Left renal cortex interstitium (tissue), 4 donors: ENCODE results near the gene PNKD. TPM values are rescaled to one million over a fixed set of nuclear protein-coding genes. Genes with fewer than 3 reads are reported as not detected.

Experiments
- DNase-seq, 4 donors: peaks; one replicate each; pipeline ENCODE4 v3.0.0-alpha.2; 2013; ENCODE audit warnings: low read depth in 4 of 4, low spot score in 2 of 4, missing footprints in 1 of 4
- polyA plus RNA-seq, 4 donors: library from polyadenylated mRNA; unstranded; fragments of 120-200 nt; gene quantifications; one replicate each; pipeline ENCODE4 v1.2.1, GENCODE V29; 2013; ENCODE audit not compliant: insufficient read length in 4 of 4

Gene PNKD
- polyA plus RNA-seq, 4 donors, result 102 to 133 (median 119) TPM

DNA sequence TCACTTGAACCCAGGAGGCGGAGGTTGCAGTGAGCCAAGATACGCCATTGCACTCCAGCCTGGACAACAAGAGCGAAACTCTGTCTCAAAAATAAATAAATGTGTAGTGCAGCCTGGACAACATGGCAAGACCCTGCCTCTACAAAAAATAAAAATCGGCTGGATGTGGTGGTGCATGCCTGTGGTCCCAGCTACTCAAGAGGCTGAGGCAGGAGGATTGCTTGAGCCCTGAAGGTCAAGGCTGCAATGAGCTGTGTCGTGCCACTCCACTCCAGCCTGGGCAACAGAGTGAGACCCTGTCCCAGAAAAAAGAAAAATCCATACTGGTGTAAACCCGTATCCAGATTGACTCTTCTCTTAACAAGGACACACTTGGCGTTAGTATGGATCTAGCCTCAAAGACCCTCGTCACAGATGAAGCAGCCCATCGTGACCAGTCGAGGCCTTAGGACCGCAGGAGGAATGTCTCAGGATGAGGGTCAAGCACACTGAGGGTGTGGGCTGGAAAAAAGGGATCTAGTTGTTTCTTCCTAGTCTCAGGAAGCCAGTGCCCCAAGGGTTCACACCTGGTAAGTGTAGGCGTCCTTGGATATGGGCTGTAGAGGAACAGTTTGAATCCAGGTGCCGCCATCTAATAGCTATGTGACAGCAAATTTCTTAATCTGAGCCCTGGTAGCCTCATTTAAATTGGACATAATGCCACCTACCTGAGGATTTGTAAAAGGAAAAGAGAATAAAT, 13.5 kb upstream of the PNKD start:
- no peak for DNase-seq

DNA sequence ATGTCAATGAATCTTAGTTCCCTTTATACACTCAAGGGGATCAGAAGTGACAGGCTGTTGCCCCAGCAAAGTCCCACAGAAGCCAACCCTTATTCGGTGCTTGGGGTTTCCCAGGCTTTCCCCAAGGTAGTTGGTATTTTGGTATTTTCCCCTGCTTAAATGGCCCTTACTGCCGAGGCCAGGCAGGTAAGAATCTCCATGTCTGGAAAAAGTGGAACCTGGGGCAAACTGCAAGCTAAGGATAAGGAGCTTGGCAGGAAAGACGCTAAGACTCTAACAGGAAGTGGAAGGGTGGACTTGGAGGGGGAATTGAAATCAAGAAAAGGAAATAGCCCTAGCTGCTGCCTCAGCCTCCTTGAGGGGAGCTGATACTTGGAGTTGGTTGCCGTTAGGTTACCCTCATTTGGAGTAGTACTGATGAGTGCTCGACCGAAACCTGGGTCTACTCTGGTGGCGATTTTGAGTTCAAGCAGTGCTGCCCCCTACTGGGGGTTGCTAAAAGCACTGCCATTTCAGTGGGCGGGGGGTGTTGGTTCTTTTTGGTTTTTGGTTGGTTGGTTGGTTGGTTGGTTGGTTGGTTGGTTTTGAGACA, 12.8 kb upstream of the PNKD start:
- DNase-seq, result no peak

DNA sequence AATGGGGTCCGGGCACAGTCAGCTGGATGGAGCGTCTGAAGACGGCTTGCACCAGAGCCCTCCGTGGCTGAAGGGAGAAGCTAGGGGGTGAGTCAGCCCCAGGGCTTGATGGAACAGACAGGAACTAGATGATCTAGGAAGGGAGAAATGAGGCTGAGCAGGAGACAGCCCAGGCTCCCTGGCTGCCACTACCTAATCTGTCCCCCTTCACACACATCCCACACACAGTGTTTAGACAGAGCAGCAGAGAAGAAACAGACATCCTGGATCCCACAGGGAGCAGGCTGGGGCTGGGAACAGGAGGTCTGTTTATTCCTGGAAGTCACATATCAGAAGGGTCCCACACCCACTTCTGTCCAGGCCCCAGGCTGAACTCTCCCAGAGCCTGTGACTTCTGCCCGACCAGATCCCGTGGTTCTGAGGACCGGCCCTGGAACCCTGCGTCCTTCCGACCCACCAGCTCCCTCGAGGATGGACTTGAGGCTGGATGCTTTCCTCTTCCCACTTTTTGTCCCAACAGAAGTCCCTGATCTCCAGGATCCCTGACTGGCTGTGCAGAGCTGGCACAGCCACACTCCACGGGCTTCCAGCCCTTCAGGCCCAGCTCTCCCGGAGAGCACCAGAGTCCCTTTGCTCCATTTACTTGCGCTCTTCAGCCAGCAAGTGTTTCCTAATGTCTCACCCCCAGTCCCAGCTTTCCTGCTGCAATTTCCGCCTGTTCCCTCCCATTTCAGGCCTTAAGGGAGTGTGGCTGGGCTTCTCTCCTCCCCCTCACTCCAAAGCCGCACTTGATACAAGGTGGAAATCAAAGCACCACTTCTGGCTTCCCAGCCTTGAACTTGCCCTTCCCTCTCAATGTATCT, 11.0 kb upstream of the PNKD start:
- DNase-seq, result no peak

DNA sequence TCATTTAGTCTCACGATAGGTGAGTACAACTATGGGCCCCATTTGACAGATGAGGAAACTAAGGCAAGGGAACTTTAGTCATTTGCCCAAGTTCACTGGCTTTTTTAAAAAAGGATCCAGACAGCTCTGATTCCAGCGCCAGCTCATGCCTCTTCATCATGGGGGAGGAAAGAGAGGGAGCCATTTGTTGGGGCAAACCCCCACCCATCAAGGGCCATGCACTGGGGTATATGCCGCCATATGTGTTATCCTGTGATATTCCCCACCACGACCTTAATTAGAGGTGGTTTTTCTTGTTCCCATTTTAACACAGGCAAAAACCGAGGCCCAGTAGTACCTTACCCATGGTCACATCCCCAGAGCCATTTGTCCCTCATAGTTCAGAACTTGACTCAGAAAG, 10.2 kb upstream of the PNKD start:
- no peak for DNase-seq

DNA sequence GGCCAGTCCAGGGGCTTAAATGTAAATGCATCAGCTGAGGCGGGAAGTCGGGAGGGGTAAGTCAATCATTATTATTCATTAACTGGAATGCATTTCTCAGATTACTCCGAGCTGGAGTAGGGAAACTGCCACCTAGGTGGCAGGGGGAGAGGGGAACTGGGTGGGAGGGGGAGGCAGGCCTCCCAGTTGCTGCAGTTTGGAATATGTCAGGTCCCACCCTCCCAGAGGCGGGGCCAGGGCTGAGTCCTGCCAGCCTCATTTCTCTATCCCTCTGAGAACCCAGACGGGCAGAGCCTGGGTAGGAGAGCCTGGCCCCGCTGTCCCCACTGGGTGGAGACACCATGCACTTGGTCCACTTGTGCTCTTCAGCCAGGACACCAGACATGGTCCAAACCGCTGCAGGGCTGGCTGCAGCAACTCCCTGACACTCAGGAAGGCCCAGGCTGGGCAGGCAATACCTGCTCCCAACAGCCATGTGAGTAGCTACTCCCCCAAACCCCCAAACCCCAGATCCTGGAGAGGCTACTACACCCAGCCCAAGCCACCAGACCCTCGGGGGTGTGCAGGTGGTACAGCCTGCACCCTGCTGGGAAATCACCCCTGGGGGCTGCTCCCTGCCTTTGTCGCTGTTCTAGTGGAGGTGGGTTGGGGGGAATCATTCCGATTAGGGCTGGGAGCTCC, 9.4 kb upstream of the PNKD start, which contains the start of gene GPBAR1:
Gene GPBAR1, plus strand, starts transcription at position 274 of the 681 bp plus-strand sequence. CDS start 1,710 bp downstream, outside the sequence.
- DNase-seq, result peak in 1 of 4 donors; percentile 67

DNA sequence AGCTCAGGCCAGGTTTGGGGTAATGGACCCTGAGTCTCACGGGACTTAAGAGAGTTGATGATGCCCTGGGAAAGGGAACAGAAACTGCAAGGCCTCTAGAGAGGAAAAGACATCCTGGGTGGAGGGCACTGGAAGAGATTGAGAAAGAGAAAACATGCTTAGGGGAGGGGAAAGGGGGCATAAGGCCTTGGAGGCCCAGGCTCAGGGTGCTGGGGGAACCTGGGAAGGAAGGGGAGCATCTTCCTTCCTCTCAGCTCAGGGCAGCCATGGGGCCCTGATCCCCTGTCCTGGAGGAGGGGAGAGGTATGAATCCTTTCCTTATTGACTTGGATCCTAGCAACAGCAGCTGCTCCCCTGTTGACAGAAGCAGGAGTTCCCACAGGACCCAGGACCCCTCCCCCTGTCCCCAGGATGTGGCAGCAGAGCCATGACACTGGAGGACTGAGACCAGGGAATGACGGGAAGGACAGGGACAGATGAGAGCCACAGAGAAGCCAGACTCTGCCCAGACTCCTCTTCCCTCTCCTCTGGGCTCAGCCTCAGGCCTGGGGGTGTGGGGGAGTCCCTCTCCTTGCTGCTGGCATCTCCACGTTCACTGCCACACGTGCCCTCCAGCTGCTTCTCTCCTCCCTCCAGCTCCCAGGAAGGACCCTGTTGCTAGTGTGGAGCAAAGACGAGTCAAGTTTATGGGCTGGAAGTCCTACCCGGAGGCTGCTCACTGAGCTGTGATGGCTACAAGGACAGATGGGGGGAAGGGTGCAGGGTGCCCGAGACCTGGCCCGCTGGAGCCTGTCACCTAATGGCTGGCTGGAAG, 8.7 kb upstream of the PNKD start:
- no peak for DNase-seq

DNA sequence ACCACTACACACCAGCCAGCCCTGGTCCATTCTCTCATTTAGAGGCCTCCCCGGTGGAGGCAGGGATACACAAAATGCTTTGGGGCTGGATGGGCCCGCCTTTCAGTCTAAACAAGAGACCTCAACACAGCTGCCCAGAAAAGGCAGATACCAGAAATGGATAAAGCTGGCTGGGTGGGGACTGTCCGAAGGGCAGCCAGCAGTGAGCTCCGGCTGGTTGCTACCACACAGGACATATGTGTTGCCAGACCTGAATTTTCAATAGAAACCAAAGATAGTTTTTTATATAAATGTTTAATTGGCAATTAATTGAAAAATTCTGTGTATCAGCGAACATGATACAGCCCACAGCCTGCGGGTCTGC, 8.1 kb upstream of the PNKD start:
- no peak for DNase-seq

DNA sequence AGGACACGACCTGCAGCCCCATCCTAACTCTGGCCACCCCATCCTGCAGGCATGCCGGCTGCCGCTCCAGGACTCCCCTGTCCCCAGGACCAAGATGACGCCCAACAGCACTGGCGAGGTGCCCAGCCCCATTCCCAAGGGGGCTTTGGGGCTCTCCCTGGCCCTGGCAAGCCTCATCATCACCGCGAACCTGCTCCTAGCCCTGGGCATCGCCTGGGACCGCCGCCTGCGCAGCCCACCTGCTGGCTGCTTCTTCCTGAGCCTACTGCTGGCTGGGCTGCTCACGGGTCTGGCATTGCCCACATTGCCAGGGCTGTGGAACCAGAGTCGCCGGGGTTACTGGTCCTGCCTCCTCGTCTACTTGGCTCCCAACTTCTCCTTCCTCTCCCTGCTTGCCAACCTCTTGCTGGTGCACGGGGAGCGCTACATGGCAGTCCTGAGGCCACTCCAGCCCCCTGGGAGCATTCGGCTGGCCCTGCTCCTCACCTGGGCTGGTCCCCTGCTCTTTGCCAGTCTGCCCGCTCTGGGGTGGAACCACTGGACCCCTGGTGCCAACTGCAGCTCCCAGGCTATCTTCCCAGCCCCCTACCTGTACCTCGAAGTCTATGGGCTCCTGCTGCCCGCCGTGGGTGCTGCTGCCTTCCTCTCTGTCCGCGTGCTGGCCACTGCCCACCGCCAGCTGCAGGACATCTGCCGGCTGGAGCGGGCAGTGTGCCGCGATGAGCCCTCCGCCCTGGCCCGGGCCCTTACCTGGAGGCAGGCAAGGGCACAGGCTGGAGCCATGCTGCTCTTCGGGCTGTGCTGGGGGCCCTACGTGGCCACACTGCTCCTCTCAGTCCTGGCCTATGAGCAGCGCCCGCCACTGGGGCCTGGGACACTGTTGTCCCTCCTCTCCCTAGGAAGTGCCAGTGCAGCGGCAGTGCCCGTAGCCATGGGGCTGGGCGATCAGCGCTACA, 7.4 kb upstream of the PNKD start:
- DNase-seq, result no peak

DNA sequence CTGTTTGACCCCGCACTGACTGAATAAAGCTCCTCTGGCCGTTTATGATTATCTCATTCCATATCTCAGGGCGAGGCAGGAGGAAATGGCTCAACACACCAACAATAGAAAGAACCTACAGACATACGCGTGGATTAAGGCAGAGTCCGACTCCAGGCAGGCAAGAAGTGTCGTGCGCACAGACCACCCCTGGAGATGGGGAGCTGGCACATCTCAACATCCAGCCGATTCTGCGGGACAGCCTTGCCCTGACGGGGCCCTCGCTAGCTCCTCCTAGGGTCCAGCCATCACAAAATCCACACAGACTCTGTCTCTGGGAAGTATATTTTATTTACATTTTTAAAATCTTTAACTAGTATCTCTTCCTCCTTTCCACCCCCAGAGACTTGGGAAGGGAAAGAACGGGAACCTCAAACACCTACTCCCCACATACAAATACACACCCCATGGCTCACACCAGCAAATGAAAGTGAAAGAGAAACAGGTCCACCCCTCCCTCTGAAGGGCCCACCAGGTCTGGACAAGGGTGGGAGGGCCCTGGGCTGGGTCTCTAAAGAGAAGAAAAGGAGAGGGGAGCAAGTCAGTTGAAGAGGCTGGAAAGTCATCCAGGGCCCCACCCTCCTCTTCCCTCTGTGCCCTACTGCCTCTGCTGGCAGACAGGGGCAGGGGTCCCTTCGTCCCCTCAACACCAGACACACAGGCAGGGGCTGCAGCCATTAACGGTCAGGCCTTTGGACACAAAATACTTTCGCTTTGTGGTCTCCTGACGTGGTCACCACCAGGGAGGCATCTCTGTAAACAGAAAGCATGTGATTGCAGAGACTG, 6.3 kb upstream of the PNKD start:
- no peak for DNase-seq

DNA sequence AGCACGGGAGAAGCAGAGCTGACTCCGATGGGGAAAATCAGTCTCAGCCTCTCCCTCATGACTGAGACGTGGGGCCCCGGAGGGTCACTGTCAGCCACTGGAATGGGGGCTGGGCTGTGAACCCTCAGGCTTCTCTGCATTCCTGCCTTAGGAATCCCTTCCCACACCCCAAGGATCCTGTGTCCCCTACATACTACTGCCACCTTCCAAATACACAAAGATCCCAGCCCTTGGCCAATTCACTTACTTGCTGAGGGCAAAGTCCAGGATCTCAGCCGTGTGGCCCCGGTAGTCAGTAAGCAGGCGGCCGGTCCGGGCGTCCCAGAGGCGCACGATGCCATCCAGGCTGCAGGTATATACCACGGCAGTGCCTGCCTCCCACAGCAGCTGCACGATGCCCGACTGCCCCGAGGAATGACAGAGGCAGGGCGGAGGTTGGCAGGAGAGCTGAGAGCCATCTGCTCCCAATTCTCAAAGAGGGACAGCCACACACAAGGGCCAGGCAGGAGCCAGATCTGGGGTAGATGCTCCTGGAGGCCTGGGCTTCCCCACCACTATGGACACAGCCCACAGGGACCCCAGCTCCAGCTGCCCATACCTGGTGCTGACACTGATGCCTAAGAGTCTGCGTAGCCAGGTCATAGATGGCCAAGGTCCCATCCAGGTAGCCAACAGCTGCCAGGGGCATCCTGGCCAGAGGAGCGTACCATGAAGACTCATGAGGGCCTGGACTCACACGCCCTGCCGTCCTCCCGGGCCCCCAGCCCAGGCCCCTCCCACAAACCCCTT, 5.4 kb upstream of the PNKD start:
- no peak for DNase-seq

DNA sequence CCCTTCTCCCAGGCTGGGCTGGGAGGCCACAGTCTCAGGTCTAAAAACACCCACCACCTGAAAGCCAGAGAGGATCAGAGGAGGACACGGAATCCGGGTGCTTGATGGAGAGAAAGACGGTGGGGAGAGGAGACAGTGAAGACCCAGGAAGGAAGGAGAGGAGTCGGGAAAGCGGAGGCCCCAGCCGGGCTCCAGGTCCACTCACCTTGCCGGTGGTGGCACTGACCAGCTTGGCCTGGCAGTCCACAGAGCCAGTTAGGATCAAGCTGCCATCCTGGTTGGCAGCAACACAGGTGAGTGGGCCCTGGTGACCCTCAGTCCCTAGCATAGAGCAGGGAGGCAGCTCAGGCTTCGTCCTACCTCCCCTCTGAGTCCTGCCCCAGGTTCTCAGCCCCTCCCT, 4.7 kb upstream of the PNKD start:
- no peak for DNase-seq

DNA sequence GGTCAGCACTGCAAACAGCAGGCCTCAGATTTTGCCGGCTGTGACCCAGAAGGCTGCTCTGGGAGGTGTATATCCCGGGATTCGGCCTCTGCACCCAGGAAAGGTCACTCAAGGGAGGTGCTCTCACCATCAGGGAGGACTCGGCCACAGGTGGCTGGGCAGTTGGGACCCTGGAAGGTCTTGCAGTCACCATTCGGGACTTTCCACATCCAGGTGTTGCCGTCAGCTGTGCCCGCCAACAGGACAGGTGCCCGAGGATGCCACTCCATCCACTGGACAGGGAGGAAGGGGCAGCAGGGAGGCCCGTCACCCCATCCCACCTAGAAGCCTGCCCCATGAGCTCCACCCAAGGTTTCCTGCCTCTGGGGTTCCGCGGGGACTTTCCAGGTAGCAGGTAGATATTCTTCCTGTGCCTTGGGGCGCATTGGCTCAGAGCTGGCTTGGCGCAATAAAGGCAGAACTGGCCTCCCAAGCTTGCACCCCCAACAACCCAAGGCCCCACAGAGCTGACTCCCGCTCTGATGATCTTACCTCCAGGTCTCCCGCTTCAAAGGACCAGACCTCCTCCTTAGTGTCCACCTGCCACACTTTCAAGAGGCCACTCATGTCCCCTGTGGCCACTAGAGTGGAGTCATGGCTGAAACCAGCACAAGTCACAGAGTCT, 3.9 kb upstream of the PNKD start:
- no peak for DNase-seq

DNA sequence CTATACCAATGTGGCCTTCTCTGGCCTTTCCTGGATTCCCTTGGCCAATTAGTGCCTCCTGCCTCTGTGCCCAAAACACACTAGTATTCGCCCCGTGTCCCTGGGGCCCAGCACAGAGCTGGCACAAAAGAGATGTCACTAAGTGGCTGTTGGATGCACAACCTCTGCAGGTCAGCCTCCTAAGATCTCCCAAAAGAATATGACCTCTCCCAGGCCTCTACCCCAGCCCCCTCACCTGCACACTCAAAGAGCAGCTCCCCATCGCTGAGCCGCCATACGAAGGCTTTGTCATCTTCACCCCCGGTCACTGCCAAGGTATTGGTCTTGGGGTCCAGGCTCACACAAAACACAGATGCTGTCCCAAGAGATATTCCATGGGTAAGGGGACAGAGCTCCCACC, 3.1 kb upstream of the PNKD start:
- DNase-seq, result no peak

DNA sequence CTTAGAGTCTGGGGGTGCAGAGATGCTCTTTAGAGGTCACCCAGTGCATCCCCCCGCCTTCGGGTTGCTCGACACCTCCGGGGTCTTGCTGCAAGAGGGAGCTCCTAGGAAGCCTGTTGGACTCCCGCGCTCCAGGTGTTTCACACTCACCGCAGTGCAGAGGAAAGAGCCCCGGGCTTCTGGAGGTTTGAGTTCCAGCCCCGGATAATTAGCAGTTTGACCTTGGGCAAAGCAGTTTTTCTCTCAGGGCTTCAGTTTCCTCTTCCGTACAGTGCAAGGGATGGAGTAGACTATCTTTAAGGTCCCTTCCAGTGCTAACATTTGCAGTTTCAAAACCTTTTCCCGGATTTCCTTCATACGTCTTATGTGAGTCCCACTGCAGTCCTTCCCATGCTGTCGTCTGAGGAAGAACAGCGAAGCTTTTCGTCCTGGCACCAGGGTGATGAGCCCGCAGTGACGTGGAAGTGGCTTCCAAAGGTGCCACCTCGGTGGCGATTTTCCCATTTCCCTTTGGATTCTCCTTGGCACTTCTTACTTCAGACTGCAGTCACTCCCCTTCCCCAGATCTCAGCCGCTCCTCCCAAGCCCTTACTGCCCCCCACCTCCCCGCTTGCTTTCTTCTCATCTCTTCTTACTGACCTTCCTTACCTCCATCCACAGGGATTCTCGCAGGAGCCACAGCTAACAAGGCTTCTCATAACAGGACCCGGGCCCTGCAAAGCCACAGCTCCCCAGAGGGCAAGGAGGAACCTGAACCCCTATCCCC, 585 bp downstream of the PNKD start:
- no peak for DNase-seq

DNA sequence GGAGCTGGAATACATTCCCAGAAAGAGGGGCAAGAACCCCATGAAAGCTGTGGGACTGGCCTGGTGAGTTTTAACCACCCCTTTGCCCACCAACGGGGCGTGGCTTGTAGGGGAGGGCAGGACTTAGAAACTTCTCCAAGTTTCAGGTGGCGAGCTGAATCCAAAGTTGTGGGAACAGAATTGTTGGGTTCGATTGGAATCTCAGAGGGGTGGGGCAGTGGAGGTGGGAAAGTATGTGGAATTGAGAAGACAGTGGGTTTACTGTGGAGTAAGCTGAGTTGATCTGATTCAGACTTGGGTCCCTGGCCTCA, 1.1 kb downstream of the PNKD start:
- no peak for DNase-seq

DNA sequence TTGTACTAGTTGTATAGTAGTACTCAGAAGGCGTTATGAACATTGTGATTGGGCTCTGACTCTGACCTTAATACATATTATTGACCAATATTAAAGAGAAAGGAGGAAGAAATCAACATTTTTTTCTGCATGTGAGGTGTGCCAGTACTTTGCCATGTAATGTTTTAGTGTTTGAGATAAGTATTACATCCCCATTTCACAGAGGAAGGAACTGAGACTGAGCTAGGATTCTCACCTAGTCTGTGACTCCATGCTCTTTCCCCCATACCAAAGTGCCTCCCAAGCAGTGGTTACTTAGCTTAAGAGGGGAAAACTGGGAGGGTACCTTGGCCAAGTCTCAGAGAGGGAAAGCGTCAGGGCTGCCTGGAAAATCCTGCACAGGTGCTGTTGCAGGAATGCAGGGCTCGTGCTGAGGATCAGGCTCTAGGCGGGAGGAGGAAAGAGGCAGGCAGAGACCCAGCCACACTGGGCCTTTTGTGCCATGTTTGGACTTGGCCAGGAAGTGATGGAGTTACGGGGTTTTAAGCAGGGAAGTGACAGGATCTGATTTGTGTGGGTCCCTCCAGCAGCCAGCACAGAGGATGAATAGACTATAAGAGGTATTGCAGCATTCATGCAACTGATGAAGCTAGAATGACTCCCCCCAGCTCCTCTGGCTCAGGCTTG, 1.7 kb downstream of the PNKD start:
- no peak for DNase-seq
